ENCODE data around the gene AGBL1.

The AGBL1 gene

DNA sequence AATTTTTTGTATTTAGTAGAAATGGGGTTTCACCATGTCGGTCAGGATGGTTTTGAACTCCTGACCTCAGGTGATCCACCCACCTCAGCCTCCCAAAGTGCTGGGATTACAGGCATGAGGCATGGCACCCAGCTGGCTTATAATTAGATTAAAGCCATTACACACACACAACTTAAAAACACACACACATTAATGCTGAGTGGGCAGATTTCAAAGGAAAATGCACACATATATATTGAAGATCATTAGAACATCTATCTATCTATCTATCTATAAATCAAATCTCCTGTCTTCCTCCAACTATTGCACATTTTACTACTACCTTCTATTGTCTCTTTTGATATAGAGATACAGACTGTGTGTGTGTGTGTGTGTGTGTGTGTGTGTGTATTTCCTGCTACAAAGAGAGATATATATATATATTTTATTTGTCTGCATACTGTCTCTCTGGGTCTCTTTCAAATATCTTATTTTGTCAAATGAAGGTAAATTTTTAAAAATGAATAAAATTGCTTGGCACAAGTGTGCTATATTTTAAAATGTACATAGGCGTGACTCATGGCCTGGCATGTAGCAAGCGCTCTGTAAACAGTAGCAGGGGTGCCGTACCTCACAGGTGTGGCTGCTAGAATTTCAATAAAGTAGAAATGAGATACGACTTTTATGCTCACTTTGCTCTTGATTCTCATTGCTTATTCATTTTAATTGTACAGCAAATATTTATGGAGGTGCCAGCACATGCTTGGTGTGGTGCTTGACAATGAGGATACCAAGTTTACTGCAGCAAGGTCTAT is 655.8 kb downstream of the AGBL1 start:
- no peak for TF ChIP-seq POLR2AphosphoS5 (IDR thresholded peaks at IDR 0.05; ENCODE audit: low read depth, low read length)
- TF ChIP-seq, protein P1, sequence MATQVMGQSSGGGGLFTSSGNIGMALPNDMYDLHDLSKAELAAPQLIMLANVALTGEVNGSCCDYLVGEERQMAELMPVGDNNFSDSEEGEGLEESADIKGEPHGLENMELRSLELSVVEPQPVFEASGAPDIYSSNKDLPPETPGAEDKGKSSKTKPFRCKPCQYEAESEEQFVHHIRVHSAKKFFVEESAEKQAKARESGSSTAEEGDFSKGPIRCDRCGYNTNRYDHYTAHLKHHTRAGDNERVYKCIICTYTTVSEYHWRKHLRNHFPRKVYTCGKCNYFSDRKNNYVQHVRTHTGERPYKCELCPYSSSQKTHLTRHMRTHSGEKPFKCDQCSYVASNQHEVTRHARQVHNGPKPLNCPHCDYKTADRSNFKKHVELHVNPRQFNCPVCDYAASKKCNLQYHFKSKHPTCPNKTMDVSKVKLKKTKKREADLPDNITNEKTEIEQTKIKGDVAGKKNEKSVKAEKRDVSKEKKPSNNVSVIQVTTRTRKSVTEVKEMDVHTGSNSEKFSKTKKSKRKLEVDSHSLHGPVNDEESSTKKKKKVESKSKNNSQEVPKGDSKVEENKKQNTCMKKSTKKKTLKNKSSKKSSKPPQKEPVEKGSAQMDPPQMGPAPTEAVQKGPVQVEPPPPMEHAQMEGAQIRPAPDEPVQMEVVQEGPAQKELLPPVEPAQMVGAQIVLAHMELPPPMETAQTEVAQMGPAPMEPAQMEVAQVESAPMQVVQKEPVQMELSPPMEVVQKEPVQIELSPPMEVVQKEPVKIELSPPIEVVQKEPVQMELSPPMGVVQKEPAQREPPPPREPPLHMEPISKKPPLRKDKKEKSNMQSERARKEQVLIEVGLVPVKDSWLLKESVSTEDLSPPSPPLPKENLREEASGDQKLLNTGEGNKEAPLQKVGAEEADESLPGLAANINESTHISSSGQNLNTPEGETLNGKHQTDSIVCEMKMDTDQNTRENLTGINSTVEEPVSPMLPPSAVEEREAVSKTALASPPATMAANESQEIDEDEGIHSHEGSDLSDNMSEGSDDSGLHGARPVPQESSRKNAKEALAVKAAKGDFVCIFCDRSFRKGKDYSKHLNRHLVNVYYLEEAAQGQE (IDR thresholded peaks at IDR 0.05; ENCODE audit: insufficient read depth in 1 of 2, low read depth in 2 of 2, low read length in 2 of 2), result no peak
- TF ChIP-seq FOXP2 (optimal IDR thresholded peaks at IDR 0.05; ENCODE audit: borderline replicate concordance, extremely low read depth, extremely low read length, insufficient read depth), result no peak
- no peak for TF ChIP-seq TAF1 (IDR thresholded peaks at IDR 0.05; ENCODE audit: borderline replicate concordance, insufficient read depth, low read length)
- no peak for TF ChIP-seq SIN3A (IDR thresholded peaks at IDR 0.05; ENCODE audit: borderline replicate concordance, insufficient read depth, low read length)

DNA sequence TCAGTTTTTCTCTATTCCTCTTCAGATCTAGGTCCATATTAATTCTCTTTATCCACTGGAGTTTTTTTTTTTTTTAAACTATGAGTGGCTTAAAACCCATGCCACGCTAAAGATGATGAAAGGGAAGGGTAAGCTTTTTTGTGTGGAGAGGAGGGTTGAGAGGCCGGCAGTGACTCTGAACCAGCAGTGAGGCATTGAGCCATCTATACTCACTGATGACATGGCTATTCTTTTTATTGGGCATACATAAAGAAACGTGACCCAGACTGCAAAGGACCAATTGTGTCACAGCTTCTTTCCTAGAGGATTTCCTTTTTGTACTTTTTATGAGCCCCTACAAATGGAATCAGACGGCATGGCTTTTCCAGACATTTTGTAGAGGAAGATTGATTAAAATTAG is 662.2 kb downstream of the AGBL1 start:
- TF ChIP-seq, protein P1 (IDR thresholded peaks at IDR 0.05; ENCODE audit: insufficient read depth in 1 of 2, low read depth in 2 of 2, low read length in 2 of 2), result no peak
- no peak for TF ChIP-seq SIN3A (IDR thresholded peaks at IDR 0.05; ENCODE audit: borderline replicate concordance, insufficient read depth, low read length)
- no peak for TF ChIP-seq FOXP2 (optimal IDR thresholded peaks at IDR 0.05; ENCODE audit: borderline replicate concordance, extremely low read depth, extremely low read length, insufficient read depth)
- TF ChIP-seq POLR2AphosphoS5 (IDR thresholded peaks at IDR 0.05; ENCODE audit: low read depth, low read length), result no peak
- TF ChIP-seq TAF1 (IDR thresholded peaks at IDR 0.05; ENCODE audit: borderline replicate concordance, insufficient read depth, low read length), result no peak

DNA sequence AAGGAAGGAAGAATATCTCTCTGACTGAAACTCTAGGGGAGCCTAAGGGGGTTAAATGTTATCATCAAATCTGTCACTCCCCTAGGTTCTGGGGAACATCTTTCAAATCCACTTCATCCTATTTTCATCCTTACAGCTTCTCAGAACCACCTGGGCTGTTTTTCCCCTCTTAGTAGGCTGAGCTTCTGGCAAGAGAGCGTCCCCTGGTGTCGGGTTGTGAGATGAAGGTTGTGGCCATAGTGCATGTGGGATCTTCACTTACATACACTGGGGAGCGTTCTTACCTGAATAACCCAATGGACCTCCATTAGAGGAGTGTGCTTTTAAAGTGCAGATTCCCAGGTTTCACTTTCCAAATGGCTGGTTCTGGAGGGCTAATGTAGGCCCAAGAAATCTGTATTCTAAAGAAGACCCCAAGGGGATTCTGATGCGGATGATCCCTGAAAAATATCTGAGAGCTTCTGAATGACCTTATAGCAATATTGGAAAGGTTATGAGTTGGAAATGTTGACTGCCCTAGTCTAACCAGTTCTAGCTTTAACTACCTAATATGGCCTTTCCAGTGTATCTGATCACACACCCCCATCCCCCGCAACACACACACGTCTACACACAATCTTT is 663.7 kb downstream of the AGBL1 start:
- no peak for TF ChIP-seq SIN3A (IDR thresholded peaks at IDR 0.05; ENCODE audit: borderline replicate concordance, insufficient read depth, low read length)
- no peak for TF ChIP-seq FOXP2 (optimal IDR thresholded peaks at IDR 0.05; ENCODE audit: borderline replicate concordance, extremely low read depth, extremely low read length, insufficient read depth)
- TF ChIP-seq TAF1 (IDR thresholded peaks at IDR 0.05; ENCODE audit: borderline replicate concordance, insufficient read depth, low read length), result no peak
- TF ChIP-seq, protein P1 (IDR thresholded peaks at IDR 0.05; ENCODE audit: insufficient read depth in 1 of 2, low read depth in 2 of 2, low read length in 2 of 2), result no peak
- TF ChIP-seq POLR2AphosphoS5 (IDR thresholded peaks at IDR 0.05; ENCODE audit: low read depth, low read length), result no peak

DNA sequence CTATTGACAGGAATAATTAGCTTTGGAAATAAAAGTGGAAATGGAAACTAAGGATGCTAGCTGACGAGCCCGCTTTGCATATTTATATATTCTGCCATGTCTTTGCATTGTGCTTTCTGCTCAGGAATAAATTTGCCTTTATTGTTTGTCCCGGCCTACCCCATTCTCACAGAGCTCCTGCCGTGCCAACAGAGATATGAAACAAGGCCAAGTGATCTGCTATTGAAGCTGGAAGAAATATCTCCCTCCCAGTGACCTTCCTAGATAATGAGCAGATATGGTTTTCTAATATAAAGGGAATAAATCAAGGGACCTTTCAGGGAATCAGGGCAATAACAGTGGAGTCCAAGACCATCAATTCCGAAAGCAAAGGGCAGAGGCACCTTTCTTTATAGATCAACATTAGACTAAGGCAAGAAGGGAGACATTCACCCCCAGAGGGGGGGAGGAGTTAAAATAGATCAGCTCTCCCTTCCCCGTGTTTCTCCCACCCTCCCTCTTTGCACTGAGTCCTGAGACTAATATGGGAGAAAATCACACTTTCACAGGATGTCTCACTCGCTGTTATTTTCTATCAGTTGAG is 664.6 kb downstream of the AGBL1 start:
- TF ChIP-seq SIN3A (IDR thresholded peaks at IDR 0.05; ENCODE audit: borderline replicate concordance, insufficient read depth, low read length), result no peak
- TF ChIP-seq POLR2AphosphoS5 (IDR thresholded peaks at IDR 0.05; ENCODE audit: low read depth, low read length), result no peak
- TF ChIP-seq, protein P1 (IDR thresholded peaks at IDR 0.05; ENCODE audit: insufficient read depth in 1 of 2, low read depth in 2 of 2, low read length in 2 of 2), result no peak
- TF ChIP-seq FOXP2 (optimal IDR thresholded peaks at IDR 0.05; ENCODE audit: borderline replicate concordance, extremely low read depth, extremely low read length, insufficient read depth), result no peak
- no peak for TF ChIP-seq TAF1 (IDR thresholded peaks at IDR 0.05; ENCODE audit: borderline replicate concordance, insufficient read depth, low read length)

All from PFSK-1 (cell line).